Frontal cortex (tissue), 4 donors: ENCODE results near the gene GSTM1. TPM values are rescaled to one million over a fixed set of nuclear protein-coding genes. Genes with fewer than 3 reads are reported as not detected.

ENCODE experiments used
- DNase-seq, 2 donors: peaks; one replicate each; pipeline ENCODE4 v3.0.0; 2012; ENCODE audit warnings: low spot score in 2 of 2
- FAIRE-seq: peaks from 2 replicates; lab custom pipeline; 2012; peaks lifted over from hg19 to GRCh38; lab: Jason Lieb, UNC
- total RNA-seq: library from RNA; depleted of rRNA; stranded (reverse); fragments of >200 nt; gene quantifications from one replicate; pipeline ENCODE4 v1.2.3, GENCODE V29; 2014
- donor health status: control.
- donor health status: control.
- donor health status: control.

GSTM1 gene
- 4.1 TPM for total RNA-seq

GRCh38 chr1:109687641-109688499 is at the start of gene GSTM1:
GSTM1 (plus strand) TSS chr1:109687817; CDS start chr1:109687874, 57 bp downstream.
- DNase-seq = no peak
- no peak for FAIRE-seq

GRCh38 chr1:109639063-109639840 is 48.4 kb upstream of the GSTM1 start:
- no peak for DNase-seq
- FAIRE-seq = no peak

- no peak for DNase-seq
- FAIRE-seq = no peak
Measured at GRCh38 chr1:109639841-109640184, 47.8 kb upstream of the GSTM1 start.

- FAIRE-seq (no peak), DNase-seq (peak in 1 of 2 donors; percentile 54)
Measured at GRCh38 chr1:109640285-109640865, 47.2 kb upstream of the GSTM1 start.

GRCh38 chr1:109641078-109641740 is 46.4 kb upstream of the GSTM1 start:
- no peak for DNase-seq

GRCh38 chr1:109641861-109642260 is 45.8 kb upstream of the GSTM1 start:
- no peak for FAIRE-seq

More at GRCh38 chr1:109641078-109641740, 46.4 kb upstream of the GSTM1 start:
- FAIRE-seq = no peak

GRCh38 chr1:109642626-109643025 is 45.0 kb upstream of the GSTM1 start:
- DNase-seq (no peak), FAIRE-seq (no peak)

More at GRCh38 chr1:109641861-109642260, 45.8 kb upstream of the GSTM1 start:
- no peak for DNase-seq

- peak in 1 of 2 donors; percentile 28 for DNase-seq
- no peak for FAIRE-seq
Measured at GRCh38 chr1:109643385-109644230, 44.0 kb upstream of the GSTM1 start.

GRCh38 chr1:109644670-109645069 is 42.9 kb upstream of the GSTM1 start:
- DNase-seq (no peak), FAIRE-seq (no peak)

GRCh38 chr1:109649491-109649914 is 38.1 kb upstream of the GSTM1 start:
- no peak for FAIRE-seq

GRCh38 chr1:109650609-109651008 is 37.0 kb upstream of the GSTM1 start:
- FAIRE-seq = no peak
- DNase-seq = no peak

More at GRCh38 chr1:109649491-109649914, 38.1 kb upstream of the GSTM1 start:
- DNase-seq = no peak

GRCh38 chr1:109652402-109652801 is 35.2 kb upstream of the GSTM1 start:
- DNase-seq = no peak
- FAIRE-seq = no peak

GRCh38 chr1:109653306-109653705 is 34.3 kb upstream of the GSTM1 start:
- DNase-seq (no peak), FAIRE-seq (no peak)

GRCh38 chr1:109654519-109654918 is 33.1 kb upstream of the GSTM1 start:
- no peak for DNase-seq
- no peak for FAIRE-seq

GRCh38 chr1:109655615-109656519 is 31.8 kb upstream of the GSTM1 start, which contains the start of gene GSTM4:
GSTM4 (plus strand) TSS chr1:109656099; CDS start chr1:109656390, 291 bp downstream.
- peak; percentile 67 to 81 for DNase-seq
- no peak for FAIRE-seq

- DNase-seq (no peak), FAIRE-seq (no peak)
Measured at GRCh38 chr1:109657395-109657794, 30.2 kb upstream of the GSTM1 start.

- no peak for FAIRE-seq
Measured at GRCh38 chr1:109657970-109658369, 29.6 kb upstream of the GSTM1 start.

GRCh38 chr1:109658533-109659042 is 29.0 kb upstream of the GSTM1 start:
- DNase-seq (no peak), FAIRE-seq (no peak)

More at GRCh38 chr1:109657970-109658369, 29.6 kb upstream of the GSTM1 start:
- no peak for DNase-seq
